ENCODE measurements around the gene TRABD2B. TPM values are rescaled to one million over a fixed set of nuclear protein-coding genes. Genes with fewer than 3 reads are reported as not detected.

Gene TRABD2B
- total and polyA plus RNA-seq, 2 of the 4 experiments (the other 2 are of a cell fraction) = not detected

DNA sequence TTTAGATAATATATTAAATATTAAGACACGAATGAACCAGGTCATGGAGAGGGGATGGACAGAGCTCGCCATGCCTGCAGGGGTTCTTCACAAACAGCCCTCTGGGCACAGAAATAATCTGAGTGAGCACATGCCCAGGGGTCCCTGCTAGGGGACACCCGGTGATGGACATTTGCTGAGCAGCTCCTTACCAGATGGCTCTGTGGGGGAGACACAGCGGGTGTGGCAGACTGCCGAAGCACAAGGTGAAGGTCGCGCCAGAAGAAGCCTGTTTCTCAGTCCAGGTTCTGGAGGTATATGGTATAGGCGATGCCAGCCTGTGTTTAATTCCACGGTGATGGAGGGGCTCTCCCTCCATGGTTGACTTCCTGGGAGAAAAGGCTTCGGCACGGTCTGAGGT lies 9.6 kb downstream of the TRABD2B start:
- no peak for TF ChIP-seq MXI1 (IDR thresholded peaks at IDR 0.05; ENCODE audit: borderline replicate concordance, low read depth, low read length)
- no peak for TF ChIP-seq CHD1 (IDR thresholded peaks at IDR 0.05; ENCODE audit: low read depth, low read length)
- no peak for TF ChIP-seq MAZ (IDR thresholded peaks at IDR 0.05; ENCODE audit: borderline replicate concordance, low read depth, low read length)
- no peak for TF ChIP-seq RAD21 (IDR thresholded peaks at IDR 0.05; ENCODE audit: low read length)
- TF ChIP-seq BHLHE40 (IDR thresholded peaks at IDR 0.05; ENCODE audit: low read depth, low read length) = no peak
- TF ChIP-seq FOS (IDR thresholded peaks at IDR 0.05; ENCODE audit: low read depth, low read length) = no peak
- in situ Hi-C loops (cut with MboI; ENCODE audit: low sequenced_read_pairs) = no loop called here
- Histone ChIP-seq H3K27ac (ENCODE audit: insufficient read depth, low read length) (no peak overlapping the region), H2BK5ac (ENCODE audit: low read depth, low read length, poor library complexity, severe bottlenecking) (no peak overlapping the region), H3K9ac (ENCODE audit: low read depth, low read length) (no peak overlapping the region), H4K5ac (ENCODE audit: low read depth, low read length) (no peak overlapping the region), H2AK9ac (replicated peaks; ENCODE audit: low read depth, low read length, poor library complexity) (no peak overlapping the region), H4K8ac (ENCODE audit: low read depth in 2 of 2, low read length in 2 of 2) (no peak overlapping the region), H3K14ac (replicated peaks; ENCODE audit: low read depth, low read length) (no peak overlapping the region), H2BK120ac (ENCODE audit: low read depth, low read length) (no peak overlapping the region), H3K79me1 (ENCODE audit: low read depth in 1 of 2, low read length in 2 of 2) (no peaks in the 10 kb centered on the region), H4K91ac (ENCODE audit: insufficient read depth, low read depth, low read length) (no peak overlapping the region), H3K4me1 (ENCODE audit: control insufficient read depth, insufficient read depth, low read length) (no peaks in the 10 kb centered on the region), H2AFZ (replicated peaks; ENCODE audit: low read length, poor library complexity) (no peak overlapping the region), H2BK20ac (ENCODE audit: low read depth, low read length) (no peak overlapping the region), H3K23ac (ENCODE audit: low read depth, low read length) (no peak overlapping the region), H4K20me1 (ENCODE audit: insufficient read depth, low read length) (no peaks in the 10 kb centered on the region), H3K18ac (ENCODE audit: low read depth, low read length) (no peak overlapping the region), H3K4me3 (ENCODE audit: insufficient read depth, low read depth, low read length) (no peak overlapping the region), H3K36me3 (ENCODE audit: control insufficient read depth, insufficient read depth, low read length) (no peaks in the 10 kb centered on the region), H2BK15ac (ENCODE audit: low read depth, low read length) (no peak overlapping the region), H3K9me3 (ENCODE audit: control insufficient read depth, insufficient read depth, low read length) (no peaks in the 10 kb centered on the region), H3K4ac (ENCODE audit: low read depth, low read length) (no peak overlapping the region), H3K4me2 (ENCODE audit: low read depth, low read length) (no peak overlapping the region), H3K27me3 (ENCODE audit: control insufficient read depth, insufficient read depth, low read length) (peaks cover 11% of the 10 kb centered on the region), H2AK5ac (ENCODE audit: low read depth, low read length) (no peak overlapping the region), H3K9me1 (ENCODE audit: insufficient read depth, low read length) (no peaks in the 10 kb centered on the region), H3K56ac (ENCODE audit: extremely low read depth, insufficient read depth, low read length) (no peak overlapping the region)
- intact Hi-C loops (cut with micrococcal nuclease) = no loop called here
- ATAC-seq (ENCODE audit: low read depth) (no peak), DNase-seq (no peak)
- CTCF ChIA-PET = interaction anchor here (0.7 kb wide), 1 partner anchor 10 kb away, joined by 4 read pairs; the partner anchor contains the start of gene TRABD2B
- BruUV-seq (replicated peaks) = no TSS peak
- POLR2A ChIA-PET (ENCODE audit: unreplicated experiment) = no interaction called here
- no CpG with 5 or more reads among the region's 11 CpGs for WGBS, 2 experiments (ENCODE audit: extremely low coverage in 2 of 2, insufficient read length in 1 of 2)
- dilution Hi-C loops (cut with HindIII; ENCODE audit: low sequenced_read_pairs, unreplicated experiment) = no loop called here
